GM12878 (cell line): ENCODE data around the gene WDR38. TPM values are rescaled to one million over a fixed set of nuclear protein-coding genes. Genes with fewer than 3 reads are reported as not detected.

Source experiments
- ATAC-seq: fragments of 200-7000 bp; cut with Tn5 transposase; 3 replicates; pipeline ENCODE4 v1.9.1; 2020; ENCODE audit warnings: mild to moderate bottlenecking, moderate library complexity
- BruUV-seq: library from RNA; stranded (reverse); fragments of 400-500 nt; replicated peaks from 2 replicates; lab custom pipeline; 2021; lab: Mats Ljungman, UMichigan
- CTCF ChIA-PET: fragments of 300-600 bp; sonication (Branson Sonifier 250); formaldehyde crosslinking; extraction: SDS; loops from one replicate; lab custom pipeline; 2021; ENCODE audit warnings: inconsistent platforms; lab: Yijun Ruan, JAX
- POLR2A ChIA-PET: fragments of 350-600 bp; formaldehyde crosslinking; extraction: SDS; loops from one replicate; lab custom pipeline; 2021; ENCODE audit warnings: inconsistent platforms; lab: Charles Lee
- RAD21 ChIA-PET: fragments of 300-600 bp; sonication (Branson Sonifier 250); formaldehyde crosslinking; loops from one replicate; lab custom pipeline; 2023; ENCODE audit warnings: antibody characterized with exemption; ENCODE audit not compliant: unreplicated experiment; lab: Charles Lee
- SMC1A ChIA-PET: fragments of 300-600 bp; sonication (Branson Sonifier 250); formaldehyde crosslinking; loops from one replicate; lab custom pipeline; 2023; ENCODE audit not compliant: unreplicated experiment, uncharacterized antibody; lab: Charles Lee
- DNase-seq: peaks from one replicate; pipeline ENCODE4 v3.0.0-alpha.2; 2011; ENCODE audit warnings: low read depth, low spot score
- FAIRE-seq: peaks from 3 replicates; lab custom pipeline; 2011; peaks lifted over from hg19 to GRCh38; lab: Jason Lieb, UNC
- H2AFZ ChIP-seq: 2 replicates; pipeline ENCODE4 v1.6.0; 2011; ENCODE audit warnings: low read depth, low read length, control low read depth; ENCODE audit not compliant: control insufficient read depth
- H3K27ac ChIP-seq: 2 replicates; pipeline ENCODE4 v1.5.1; 2011; ENCODE audit warnings: control low read depth; ENCODE audit not compliant: control insufficient read depth, insufficient read depth
- H3K27me3 ChIP-seq, 2 experiments: replicated peaks in 1 of 2; 2 replicates each; pipeline versions ENCODE4 v1.6.0 to v1.6.1; 2011; ENCODE audit warnings: low read length in 1 of 2; ENCODE audit not compliant: control insufficient read depth in 2 of 2, insufficient read depth in 2 of 2
- H3K36me3 ChIP-seq, 2 experiments: 2 replicates each; pipeline ENCODE4 v1.5.1; 2011; ENCODE audit warnings: low read length in 1 of 2; ENCODE audit not compliant: control insufficient read depth in 2 of 2, insufficient read depth in 2 of 2
- H3K4me1 ChIP-seq: 2 replicates; pipeline ENCODE4 v1.6.1; 2011; ENCODE audit warnings: mild to moderate bottlenecking, low read length, moderate library complexity, mixed read lengths; ENCODE audit not compliant: control insufficient read depth, insufficient read depth
- H3K4me2 ChIP-seq: 2 replicates; pipeline ENCODE4 v1.6.0; 2011; ENCODE audit warnings: control low read depth; ENCODE audit not compliant: control insufficient read depth, insufficient read depth
- H3K4me3 ChIP-seq: fragments of 200-600 bp; sonication (generic); 2 replicates; pipeline ENCODE4 v1.5.1; 2016
- H3K79me2 ChIP-seq: 2 replicates; pipeline ENCODE4 v1.6.0; 2011; ENCODE audit warnings: low read length; ENCODE audit not compliant: control insufficient read depth, insufficient read depth
- H3K9ac ChIP-seq: 2 replicates; pipeline ENCODE4 v1.8.0; 2011; ENCODE audit warnings: low read length, control low read depth, mixed read lengths; ENCODE audit not compliant: control insufficient read depth, insufficient read depth
- H3K9me3 ChIP-seq: replicated peaks from 3 replicates; pipeline ENCODE4 v1.5.1; 2011; ENCODE audit warnings: mild to moderate bottlenecking, low read length; ENCODE audit not compliant: control insufficient read depth, insufficient read depth
- H4K20me1 ChIP-seq: 2 replicates; pipeline ENCODE4 v1.6.0; 2011; ENCODE audit not compliant: control insufficient read depth, insufficient read depth
- ATF7 ChIP-seq: fragments of 450-650 bp; IDR thresholded peaks from 2 replicates; pipeline ENCODE4 v1.6.1; 2016; ENCODE audit warnings: low read depth, mild to moderate bottlenecking
- BCL11A ChIP-seq: IDR thresholded peaks from 2 replicates; pipeline ENCODE4 v1.6.1; 2011; ENCODE audit warnings: low read depth, low read length
- EED ChIP-seq: sonication (generic); IDR thresholded peaks from 2 replicates; pipeline ENCODE4 v1.6.1; 2016; ENCODE audit warnings: antibody characterized with exemption, low read depth
- POLR2A ChIP-seq: IDR thresholded peaks from 2 replicates; pipeline ENCODE4 v1.6.1; 2011; ENCODE audit warnings: low read depth, mild to moderate bottlenecking, low read length
- RAD21 ChIP-seq: IDR thresholded peaks from 2 replicates; pipeline ENCODE4 v1.6.1; 2011; ENCODE audit warnings: mild to moderate bottlenecking, low read depth, low read length, moderate library complexity; ENCODE audit not compliant: insufficient read depth
- REST ChIP-seq: IDR thresholded peaks from 2 replicates; pipeline ENCODE4 v1.6.1; 2012; ENCODE audit warnings: mild to moderate bottlenecking, low read depth, low read length
- STAT1 ChIP-seq: fragments of 450-650 bp; conservative IDR thresholded peaks from 2 replicates; pipeline ENCODE4 v1.6.1; 2014; ENCODE audit warnings: antibody characterized with exemption, mild to moderate bottlenecking
- WGBS: methylation state at CpG from one replicate; pipeline ENCODE4 v1.1.6; 2016; ENCODE audit warnings: low lambda C conversion rate; ENCODE audit not compliant: insufficient replicate concordance, insufficient coverage; ENCODE audit errors: missing lambda C conversion rate; 5-methylcytosine and 5-hydroxymethylcytosine counted together
- in situ Hi-C: fragments of 300-500 bp; cut with MboI; formaldehyde crosslinking; loops from 9 replicates; pipeline ENCODE4 v1.14.3; 2018; ENCODE audit warnings: mixed read lengths
- intact Hi-C: fragments of 100-400 bp; cut with micrococcal nuclease; formaldehyde crosslinking; loops from one replicate; pipeline ENCODE4 v1.14.2; 2022; ENCODE audit not compliant: unreplicated experiment
- polyA plus RNA-seq, 11 experiments: library from polyadenylated mRNA; depleted of rRNA in 4 of 11; unstranded in 6 of 11; stranded (reverse) in 5 of 11; fragments of >200 nt; fragmentation: Nextera tagmentation in 4 of 11; fragmentation: Illumina TruSeq in 1 of 11; extraction: Ambion mirVana in 4 of 11; extraction: Trizol in 1 of 11; gene quantifications; 1 replicate in 1 of 11; 2 replicates in 10 of 11; pipeline versions ENCODE4 v1.2.1 to v1.2.3, GENCODE V29; 2011 to 2016; ENCODE audit warnings: inconsistent platforms in 2 of 11, missing spikeins in 2 of 11, low read depth in 1 of 11
- total RNA-seq, 4 experiments: library from RNA; depleted of rRNA in 3 of 4; stranded (reverse); fragments of >200 nt in 3 of 4; fragmentation: Illumina TruSeq in 1 of 4; extraction: Trizol in 1 of 4; gene quantifications; 2 replicates each; pipeline versions ENCODE4 v1.2.1 to v1.2.3, GENCODE V29; 2013 to 2021

The WDR38 gene
- total and polyA plus RNA-seq, 10 of the 15 experiments (the other 5 are each of a cell fraction or from before 2014, with no cell fraction given), result not detected

- ChIA-PET RAD21 (interaction anchor here (1.0 to 2.3 kb wide), 9 partner anchors 9 to 272 kb away, joined by 3 to 28 read pairs (median 5); partner anchors contain the start of genes ARPC5L, NR6A1, RPL35 and SCAI), CTCF (interaction anchor here (0.8 to 4.8 kb wide), 9 partner anchors 9 to 272 kb away, joined by 3 to 31 read pairs (median 6); partner anchors contain the start of genes ARPC5L, RPL35 and WDR38), SMC1A (interaction anchor here (0.8 to 4.1 kb wide), 2 partner anchors 9 to 104 kb away, joined by 3 to 37 read pairs; partner anchors contain the start of genes ARPC5L and RPL35), POLR2A (interaction anchor here (1.0 to 5.8 kb wide), 5 partner anchors 9 to 371 kb away, joined by 3 to 92 read pairs (median 4); partner anchors contain the start of genes ARPC5L, GOLGA1, HSPA5 and RPL35)
- 0% methylated on average over 6 of the region's 6 CpGs for WGBS
- Histone ChIP-seq H2AFZ (no peak overlapping the region), H3K9ac (peak overlapping the region; percentile 98), H3K9me3 (no peaks in the 10 kb centered on the region), H3K36me3 (peaks cover 18 to 22% of the 10 kb centered on the region in 2 experiments), H3K4me1 (peaks cover 19% of the 10 kb centered on the region), H3K27ac (peak overlapping the region; percentile 94), H4K20me1 (peaks cover 5% of the 10 kb centered on the region), H3K27me3 (no peaks in the 10 kb centered on the region), H3K4me3 (peak overlapping the region; percentile 94), H3K79me2 (peaks cover 86% of the 10 kb centered on the region), H3K4me2 (peak overlapping the region; percentile 74)
- ATAC-seq (peak; percentile 2), DNase-seq (no peak), FAIRE-seq (no peak)
- in situ Hi-C loops, result loop anchor here (25.0 kb wide), 1 partner anchor 1958 kb away; the partner anchor contains the start of genes RC3H2 and ZBTB6
- no TSS peak for BruUV-seq
- TF ChIP-seq ATF7 (no peak), REST (peak; percentile 17; the same call in 1 of the 2 replicates), STAT1 (no peak), BCL11A (0 out of 2 replicates have a peak, but pooled peaks have one; percentile 4), EED (no peak), RAD21 (no peak), POLR2A (peak; percentile 48)
- intact Hi-C loops, result loop anchor here (2.0 to 5.0 kb wide), 2 partner anchors 70 to 272 kb away; partner anchors contain the start of genes GOLGA1 and SCAI
Measured at GRCh38 chr9:124870723-124871122, 17.5 kb downstream of the WDR38 start.
